Endothelial cell of umbilical vein (primary cell): ENCODE data around the gene PCP2. TPM values are rescaled to one million over a fixed set of nuclear protein-coding genes. Genes with fewer than 3 reads are reported as not detected.

ENCODE experiments used
- BruUV-seq: library from RNA; stranded (reverse); fragments of 400-500 nt; replicated peaks from 2 replicates; lab custom pipeline; 2021; lab: Mats Ljungman, UMichigan
- CTCF ChIA-PET: fragments of 300-600, 350-600 bp; sonication (Branson Sonifier 250); formaldehyde crosslinking; loops from one replicate; lab custom pipeline; 2021; ENCODE audit warnings: antibody characterized with exemption, inconsistent platforms; lab: Charles Lee
- POLR2A ChIA-PET: fragments of 300-600, 350-600 bp; sonication (Branson Sonifier 250); formaldehyde crosslinking; loops from one replicate; lab custom pipeline; 2021; ENCODE audit warnings: antibody characterized with exemption, inconsistent platforms; lab: Charles Lee
- DNase-seq: peaks from one replicate; pipeline ENCODE4 v3.0.0-alpha.2; 2011; ENCODE audit warnings: low read depth, low spot score
- FAIRE-seq: peaks from 2 replicates; lab custom pipeline; 2011; peaks lifted over from hg19 to GRCh38; lab: Jason Lieb, UNC
- H2AFZ ChIP-seq: 2 replicates; pipeline ENCODE4 v1.6.0; 2012; ENCODE audit warnings: low read depth, low read length, control low read depth, inconsistent platforms
- H3K27ac ChIP-seq: 2 replicates; pipeline ENCODE4 v1.5.1; 2011; ENCODE audit warnings: low read depth, mild to moderate bottlenecking, control low read depth, low read length, moderate library complexity; ENCODE audit not compliant: insufficient read depth
- H3K27me3 ChIP-seq, 2 experiments: 2 replicates each; pipeline versions ENCODE4 v1.6.0 to v1.6.1; 2011; ENCODE audit warnings: low read length in 2 of 2, mixed read lengths in 1 of 2; ENCODE audit not compliant: control insufficient read depth in 2 of 2, insufficient read depth in 2 of 2
- H3K36me3 ChIP-seq, 2 experiments: 2 replicates in 1 of 2; 3 replicates in 1 of 2; pipeline ENCODE4 v1.5.1; 2011; ENCODE audit warnings: low read length in 2 of 2, mild to moderate bottlenecking in 1 of 2, moderate library complexity in 1 of 2; ENCODE audit not compliant: control insufficient read depth in 2 of 2, insufficient read depth in 2 of 2; ENCODE audit errors: extremely low read depth in 1 of 2
- H3K4me1 ChIP-seq: 3 replicates; pipeline ENCODE4 v1.5.1; 2011; ENCODE audit warnings: mild to moderate bottlenecking, low read length; ENCODE audit not compliant: control insufficient read depth, insufficient read depth; ENCODE audit errors: extremely low read depth
- H3K4me2 ChIP-seq: 2 replicates; pipeline ENCODE4 v1.6.1; 2011; ENCODE audit warnings: low read length, control low read depth, mixed read lengths; ENCODE audit not compliant: insufficient read depth
- H3K4me3 ChIP-seq, 3 experiments: fragments of 200-600 bp in 1 of 3; sonication (generic), shearing (Covaris generic) in 1 of 3; replicated peaks in 1 of 3; 2 replicates each; pipeline ENCODE4 v1.5.1; 2011 to 2016; ENCODE audit warnings: control low read depth in 3 of 3, low read length in 3 of 3, mild to moderate bottlenecking in 2 of 3, inconsistent platforms in 1 of 3, low read depth in 1 of 3, moderate library complexity in 1 of 3; ENCODE audit not compliant: insufficient read depth in 1 of 3
- H3K79me2 ChIP-seq: 2 replicates; pipeline ENCODE4 v1.6.0; 2012; ENCODE audit warnings: low read length, inconsistent platforms; ENCODE audit not compliant: control insufficient read depth, insufficient read depth
- H3K9ac ChIP-seq: replicated peaks from 2 replicates; pipeline ENCODE3; 2011; ENCODE audit warnings: low read length, control low read depth; ENCODE audit not compliant: insufficient read depth; ENCODE audit errors: extremely low read depth
- H3K9me1 ChIP-seq: replicated peaks from 3 replicates; pipeline ENCODE4 v1.6.0; 2011; ENCODE audit warnings: mild to moderate bottlenecking, low read length; ENCODE audit not compliant: control insufficient read depth, insufficient read depth; ENCODE audit errors: extremely low read depth
- H3K9me3 ChIP-seq: replicated peaks from 2 replicates; pipeline ENCODE4 v1.5.1; 2012; ENCODE audit warnings: low read length, inconsistent platforms; ENCODE audit not compliant: control insufficient read depth, insufficient read depth
- H4K20me1 ChIP-seq: replicated peaks from 2 replicates; pipeline ENCODE3; 2011; ENCODE audit warnings: mild to moderate bottlenecking, low read length; ENCODE audit not compliant: control insufficient read depth, insufficient read depth; ENCODE audit errors: extremely low read depth
- FOS ChIP-seq: IDR thresholded peaks from 2 replicates; pipeline ENCODE4 v1.6.1; 2011; ENCODE audit warnings: mild to moderate bottlenecking, low read length, moderate library complexity, borderline replicate concordance; ENCODE audit not compliant: insufficient read depth
- GATA2 ChIP-seq: IDR thresholded peaks from 2 replicates; pipeline ENCODE4 v1.7.0; 2011; ENCODE audit warnings: low read depth, mild to moderate bottlenecking, moderate library complexity, mixed read lengths, low read length; ENCODE audit not compliant: insufficient read length, insufficient read depth
- JUN ChIP-seq: IDR thresholded peaks from 2 replicates; pipeline ENCODE4 v1.6.1; 2011; ENCODE audit warnings: borderline replicate concordance, low read depth; ENCODE audit not compliant: insufficient read length, insufficient read depth
- POLR2A ChIP-seq: IDR thresholded peaks from 2 replicates; pipeline ENCODE4 v1.6.1; 2012; ENCODE audit warnings: low read depth, mild to moderate bottlenecking, control low read depth, low read length
- POLR2AphosphoS5 ChIP-seq: IDR thresholded peaks from 2 replicates; pipeline ENCODE4 v1.6.1; 2012; ENCODE audit warnings: low read depth, mild to moderate bottlenecking, control low read depth, low read length, moderate library complexity; ENCODE audit not compliant: insufficient read depth
- dilution Hi-C: fragments of 300-500 bp; cut with MboI; formaldehyde crosslinking; loops from one replicate; pipeline ENCODE4 v1.15.0; 2019; ENCODE audit warnings: low sequenced_read_pairs; ENCODE audit not compliant: extremely low pct_ligation_motif_present
- intact Hi-C: fragments of 100-400 bp; cut with micrococcal nuclease; formaldehyde crosslinking; loops from one replicate; pipeline ENCODE4 v1.10.0; 2022
- polyA plus RNA-seq, 4 experiments: library from polyadenylated mRNA; depleted of rRNA in 3 of 4; stranded (reverse) in 3 of 4; unstranded in 1 of 4; fragments of >200 nt; gene quantifications; 2 replicates each; pipeline versions ENCODE4 v1.2.1 to v1.2.3, GENCODE V29; 2011 to 2012; ENCODE audit warnings: missing spikeins in 1 of 4
- total RNA-seq: library from RNA; stranded (reverse); gene quantifications from 2 replicates; pipeline ENCODE4 v1.2.3, GENCODE V29; 2021
- TF ChIP-seq, protein P1 (sequence below): IDR thresholded peaks from 2 replicates; pipeline ENCODE4 v1.6.1; 2011; ENCODE audit not compliant: insufficient read depth, insufficient read length
- TF ChIP-seq, protein P2 (sequence below), 2 donors: IDR thresholded peaks; 1 replicate in 1 of 2; 2 replicates in 1 of 2; pipeline ENCODE4 v1.5.1; 2011; ENCODE audit warnings: low read length in 2 of 2, mild to moderate bottlenecking in 2 of 2, moderate library complexity in 2 of 2, control low read depth in 1 of 2, inconsistent platforms in 1 of 2, low read depth in 1 of 2; ENCODE audit not compliant: insufficient read depth in 1 of 2; ENCODE audit errors: extremely low read depth in 1 of 2

The PCP2 gene
- total and polyA plus RNA-seq, 2 donors (not counting 3 experiments of a cell fraction or from before 2014, with no cell fraction given) = not detected

DNA sequence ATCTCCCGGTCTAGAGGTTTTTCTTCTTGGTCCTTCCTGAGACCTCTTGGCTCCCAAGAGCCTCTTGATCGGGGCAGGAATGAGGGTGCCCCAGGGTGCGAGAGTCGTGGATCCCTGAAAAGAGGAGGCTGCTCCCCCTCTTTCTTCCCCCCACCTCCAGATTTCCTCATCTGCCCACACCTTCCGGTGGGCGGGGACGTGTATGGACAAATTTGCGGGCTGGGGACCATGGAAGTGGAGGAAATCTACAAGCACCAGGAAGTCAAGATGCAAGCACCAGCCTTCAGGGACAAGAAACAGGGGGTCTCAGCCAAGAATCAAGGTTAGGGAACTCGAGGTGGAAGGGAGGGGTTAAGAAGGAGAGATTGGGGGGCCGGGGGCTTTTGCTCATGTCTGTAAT is 43.3 kb upstream of the PCP2 start, which contains the start of gene MCEMP1:
Gene MCEMP1 (plus strand): TSS at position 237 of the 400 bp plus-strand sequence. CDS start 31 bp downstream, at position 268.
- BruUV-seq = no TSS peak
- H3K27me3 ChIP-seq = peaks cover 2 to 3% of the 10 kb centered on the region in 2 experiments
- no peaks in the 10 kb centered on the region for H3K36me3 ChIP-seq
- no peak for FAIRE-seq
- H3K9ac ChIP-seq = no peak within 1 kb of the TSS
- peaks cover 11% of the 10 kb centered on the region for H3K79me2 ChIP-seq
- no peak for DNase-seq
- H3K9me3 ChIP-seq = no peaks in the 10 kb centered on the region
- CTCF ChIA-PET = interaction anchor here (1.1 kb wide), 1 partner anchor 109 kb away, joined by 8 read pairs; no protein-coding TSS in a partner anchor
- no peak within 1 kb of the TSS for H3K4me3 ChIP-seq
- peaks cover 6% of the 10 kb centered on the region for H3K4me1 ChIP-seq
- intact Hi-C loops = no loop called here
- no peak within 1 kb of the TSS for H3K27ac ChIP-seq
- POLR2A ChIA-PET = no interaction called here
- no peak within 1 kb of the TSS for H3K4me2 ChIP-seq
- H4K20me1 ChIP-seq = no peaks in the 10 kb centered on the region
- TF ChIP-seq POLR2A (no peak), FOS (no peak), GATA2 (no peak), POLR2AphosphoS5 (no peak), JUN (no peak)
- TF ChIP-seq, protein P1, sequence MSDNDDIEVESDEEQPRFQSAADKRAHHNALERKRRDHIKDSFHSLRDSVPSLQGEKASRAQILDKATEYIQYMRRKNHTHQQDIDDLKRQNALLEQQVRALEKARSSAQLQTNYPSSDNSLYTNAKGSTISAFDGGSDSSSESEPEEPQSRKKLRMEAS = no peak
- TF ChIP-seq, protein P2, sequence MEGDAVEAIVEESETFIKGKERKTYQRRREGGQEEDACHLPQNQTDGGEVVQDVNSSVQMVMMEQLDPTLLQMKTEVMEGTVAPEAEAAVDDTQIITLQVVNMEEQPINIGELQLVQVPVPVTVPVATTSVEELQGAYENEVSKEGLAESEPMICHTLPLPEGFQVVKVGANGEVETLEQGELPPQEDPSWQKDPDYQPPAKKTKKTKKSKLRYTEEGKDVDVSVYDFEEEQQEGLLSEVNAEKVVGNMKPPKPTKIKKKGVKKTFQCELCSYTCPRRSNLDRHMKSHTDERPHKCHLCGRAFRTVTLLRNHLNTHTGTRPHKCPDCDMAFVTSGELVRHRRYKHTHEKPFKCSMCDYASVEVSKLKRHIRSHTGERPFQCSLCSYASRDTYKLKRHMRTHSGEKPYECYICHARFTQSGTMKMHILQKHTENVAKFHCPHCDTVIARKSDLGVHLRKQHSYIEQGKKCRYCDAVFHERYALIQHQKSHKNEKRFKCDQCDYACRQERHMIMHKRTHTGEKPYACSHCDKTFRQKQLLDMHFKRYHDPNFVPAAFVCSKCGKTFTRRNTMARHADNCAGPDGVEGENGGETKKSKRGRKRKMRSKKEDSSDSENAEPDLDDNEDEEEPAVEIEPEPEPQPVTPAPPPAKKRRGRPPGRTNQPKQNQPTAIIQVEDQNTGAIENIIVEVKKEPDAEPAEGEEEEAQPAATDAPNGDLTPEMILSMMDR (IDR thresholded peaks at IDR 0.05; ENCODE audit: extremely low read depth in 1 of 2, insufficient read depth in 1 of 2, low read depth in 1 of 2, low read length in 2 of 2) = no peak
- dilution Hi-C loops = no loop called here
- no peaks in the 10 kb centered on the region for H3K9me1 ChIP-seq
- no peak within 1 kb of the TSS for H2AFZ ChIP-seq
